ENCODE results near the gene CNGA1. TPM values are rescaled to one million over a fixed set of nuclear protein-coding genes. Genes with fewer than 3 reads are reported as not detected.
A peak's percentile ranks its signal among the peaks of the same experiment; 100 is the strongest.
"Not testable (repeated sequence)": the region's sequence is repeated elsewhere in the genome, so short reads cannot be mapped to it uniquely, and the experiment has no call there.

CNGA1 gene
- polyA plus RNA-seq, 3 donors = 2.9 to 3.7 (median 3.6) TPM

DNA sequence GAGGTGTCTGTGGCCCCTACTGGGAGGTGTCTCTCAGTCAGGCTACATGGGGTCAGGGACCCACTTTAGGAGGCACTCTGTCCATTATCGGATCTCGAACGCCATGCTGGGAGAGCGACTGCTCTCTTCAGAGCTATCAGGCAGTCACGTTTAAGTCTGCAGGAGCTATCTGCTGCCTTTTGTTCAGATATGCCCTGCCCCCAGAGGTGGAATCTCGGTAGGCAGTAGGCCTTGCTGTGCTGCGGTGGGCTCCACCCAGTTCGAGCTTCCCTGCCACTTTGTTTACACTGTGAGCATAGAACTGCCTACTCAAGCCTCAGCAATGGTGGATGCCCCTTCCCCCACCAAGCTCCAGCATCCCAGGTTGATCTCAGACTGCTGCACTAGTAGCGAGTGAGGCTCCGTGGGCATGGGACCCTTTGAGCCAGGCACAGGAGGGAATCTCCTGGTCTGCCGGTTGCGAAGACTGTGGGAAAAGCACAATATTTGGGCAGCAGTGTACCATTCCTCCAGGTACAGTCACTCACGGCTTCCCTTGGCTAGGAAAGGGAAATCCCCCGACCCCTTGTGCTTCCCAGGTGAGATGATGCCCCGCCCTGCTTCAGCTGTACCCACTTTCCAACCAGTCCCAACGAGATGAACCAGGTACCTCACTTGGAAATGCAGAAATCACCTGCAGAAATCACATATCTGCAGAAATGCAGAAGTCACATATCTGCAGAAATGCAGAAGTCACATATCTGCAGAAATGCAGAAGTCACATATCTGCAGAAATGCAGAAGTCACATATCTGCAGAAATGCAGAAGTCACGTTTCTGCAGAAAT lies 93.8 kb downstream of the CNGA1 start:
- not testable (repeated sequence) for DNase-seq (ENCODE audit: extremely low read depth in 1 of 11, low read depth in 9 of 11, low spot score in 4 of 11)

DNA sequence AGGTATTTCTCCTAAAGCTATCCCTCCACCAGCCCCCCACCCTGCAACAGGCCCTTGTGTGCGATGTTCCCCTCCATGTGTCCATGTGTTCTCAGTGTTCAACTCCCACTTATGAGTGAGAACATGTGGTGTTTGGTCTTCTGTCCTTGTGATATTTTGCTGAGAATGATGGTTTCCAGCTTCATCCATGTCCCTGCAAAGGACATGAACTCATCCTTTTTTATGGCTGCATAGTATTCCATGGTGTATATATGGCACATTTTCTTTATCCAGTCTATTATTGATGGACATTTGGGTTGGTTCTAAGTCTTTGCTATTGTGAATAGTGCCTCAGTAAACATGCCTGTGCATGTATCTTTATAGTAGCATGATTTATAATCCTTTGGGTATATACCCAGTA lies 99.3 kb downstream of the CNGA1 start:
- not testable (repeated sequence) for DNase-seq (ENCODE audit: extremely low read depth in 1 of 11, low read depth in 9 of 11, low spot score in 4 of 11)

- DNase-seq (ENCODE audit: extremely low read depth in 1 of 11, low read depth in 9 of 11, low spot score in 4 of 11) = no peak
Measured at GRCh38 chr4:47915378-47915777, 101.1 kb downstream of the CNGA1 start.

- no peak for DNase-seq (ENCODE audit: extremely low read depth in 1 of 11, low read depth in 9 of 11, low spot score in 4 of 11)
Measured at GRCh38 chr4:47914926-47915237, 101.6 kb downstream of the CNGA1 start.

DNA sequence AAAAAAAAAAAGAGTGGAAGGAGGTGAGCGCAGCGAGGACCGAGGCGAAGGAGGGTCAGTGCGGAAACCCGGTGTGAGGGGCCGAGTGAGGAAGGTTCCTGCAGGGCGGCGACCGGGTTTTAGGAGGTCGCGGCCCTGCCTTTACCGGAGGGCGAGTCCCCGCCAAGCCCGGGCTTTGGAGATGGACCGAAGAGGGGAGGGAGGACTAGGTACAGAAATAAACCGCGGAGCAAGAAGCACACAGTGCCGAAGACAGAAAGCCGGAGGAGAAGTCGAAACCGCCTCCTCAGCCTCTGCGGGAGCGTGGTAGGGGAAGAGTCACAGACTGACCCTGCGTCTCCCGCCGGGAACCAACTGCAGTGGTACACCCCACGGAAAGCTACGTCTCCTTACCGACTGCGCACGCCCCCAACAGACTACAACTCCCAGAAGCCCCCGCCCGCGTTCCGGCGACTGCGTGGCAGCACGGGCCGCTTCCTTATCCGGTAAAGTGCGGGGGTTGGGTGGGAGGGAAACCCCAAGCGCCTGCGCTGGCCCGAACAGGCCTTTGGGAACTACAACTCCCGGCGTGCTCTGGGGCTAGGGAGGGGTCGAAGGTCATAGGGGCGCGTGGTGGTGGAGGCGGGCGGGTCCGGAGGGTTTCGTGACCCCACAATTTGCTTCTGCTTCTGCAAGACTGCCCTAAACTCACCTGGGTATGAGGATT lies 102.1 kb downstream of the CNGA1 start, which contains the start of gene NFXL1:
Gene NFXL1 (minus strand): TSS at position 364 of the 706 bp plus-strand sequence. CDS start 380 bp downstream, outside the sequence.
- DNase-seq (ENCODE audit: extremely low read depth in 1 of 11, low read depth in 9 of 11, low spot score in 4 of 11) = peak; percentile 86 to 96 (median 94)

- DNase-seq (ENCODE audit: extremely low read depth in 1 of 11, low read depth in 9 of 11, low spot score in 4 of 11) = peak in 5 of 11 donors; percentile 21 to 49 (median 28)
Measured at GRCh38 chr4:47913861-47914219, 102.6 kb downstream of the CNGA1 start.

- DNase-seq (ENCODE audit: extremely low read depth in 1 of 11, low read depth in 9 of 11, low spot score in 4 of 11) = no peak
Measured at GRCh38 chr4:47913330-47913729, 103.2 kb downstream of the CNGA1 start.

GRCh38 chr4:47907089-47907646 lies 109.3 kb downstream of the CNGA1 start:
- no peak for DNase-seq (ENCODE audit: extremely low read depth in 1 of 11, low read depth in 9 of 11, low spot score in 4 of 11)

GRCh38 chr4:47899639-47900038 lies 116.8 kb downstream of the CNGA1 start:
- DNase-seq (ENCODE audit: extremely low read depth in 1 of 11, low read depth in 9 of 11, low spot score in 4 of 11) = no peak

DNA sequence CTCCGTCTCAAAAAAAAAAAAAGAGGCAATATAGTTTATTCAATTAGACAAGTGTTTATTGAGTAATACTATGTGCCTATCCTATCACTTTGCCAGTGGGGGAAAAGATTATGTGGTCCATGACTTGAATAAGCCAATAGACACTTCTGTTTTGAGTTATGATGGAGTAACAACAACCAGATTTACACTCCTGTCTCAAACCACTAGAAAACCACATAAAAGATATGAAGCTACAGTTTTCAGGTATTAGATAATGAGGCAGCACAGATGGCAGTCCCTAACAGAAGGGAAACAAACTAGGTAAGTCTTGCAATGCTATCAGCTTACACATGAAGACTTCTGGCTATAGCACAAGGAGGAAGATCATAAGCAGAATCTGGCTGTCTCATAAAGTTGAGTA lies 124.6 kb downstream of the CNGA1 start:
- no peak for DNase-seq (ENCODE audit: extremely low read depth in 1 of 11, low read depth in 9 of 11, low spot score in 4 of 11)

Other genes with a start within 250 kb of the CNGA1 start
- gene CORIN, start 178.6 kb downstream of the CNGA1 start, polyA plus RNA-seq (ENCODE audit: insufficient read length in 3 of 3) = 1 to 10 TPM; 4.4 to 5.8 (median 4.5) TPM
- gene NFXL1, start 102.1 kb downstream of the CNGA1 start, polyA plus RNA-seq (ENCODE audit: insufficient read length in 3 of 3) = 10 to 100 TPM; 24.3 to 28.6 (median 28.2) TPM
- gene NIPAL1, start 91 bp upstream of the CNGA1 start, polyA plus RNA-seq (ENCODE audit: insufficient read length in 3 of 3) = 10 to 100 TPM in 1 of 3 donors, 1 to 10 TPM in 2; 8.6 to 11.1 (median 8.8) TPM
- gene TXK, start 117.6 kb upstream of the CNGA1 start, polyA plus RNA-seq (ENCODE audit: insufficient read length in 3 of 3) = 1 to 10 TPM; 1.5 to 4.2 (median 2.5) TPM

All from renal cortex interstitium (tissue), 11 donors.